Measurements from ENCODE around the gene KCTD10. TPM values are rescaled to one million over a fixed set of nuclear protein-coding genes. Genes with fewer than 3 reads are reported as not detected.

The KCTD10 gene
- total RNA-seq, 4 donors from 2014 or later = 58.6 to 77.7 (median 67.2) TPM

- Histone ChIP-seq H3K36me3 (peaks cover 7 to 98% (median 27%) of the 10 kb centered on the region in 3 donors), H3K9me3 (no peaks in the 10 kb centered on the region), H3K27me3 (no peaks in the 10 kb centered on the region), H3K4me3 (no peak overlapping the region), H3K27ac (no peak overlapping the region), H3K4me1 (no peaks in the 10 kb centered on the region)
- TF ChIP-seq CTCF (IDR thresholded peaks at IDR 0.05) = no peak
- no peak for TF ChIP-seq POLR2A (IDR thresholded peaks at IDR 0.05)
- TF ChIP-seq EP300 (IDR thresholded peaks at IDR 0.05) = no peak
- no peak for DNase-seq (ENCODE audit: low spot score in 2 of 2)
Measured at GRCh38 chr12:109495012-109495411, 17.9 kb upstream of the KCTD10 start.

GRCh38 chr12:109494348-109494881 is 17.3 kb upstream of the KCTD10 start:
- no peak for TF ChIP-seq POLR2A (IDR thresholded peaks at IDR 0.05)
- TF ChIP-seq EP300 (IDR thresholded peaks at IDR 0.05) = no peak
- TF ChIP-seq CTCF (IDR thresholded peaks at IDR 0.05) = no peak
- peaks cover 6 to 98% (median 24%) of the 10 kb centered on the region in 3 donors for H3K36me3 ChIP-seq
- no peak for DNase-seq (ENCODE audit: low spot score in 2 of 2)
- no peaks in the 10 kb centered on the region for H3K4me1 ChIP-seq
- WGBS, 2 donors = 95% methylated on average over 7 of the region's 7 CpGs
- H3K9me3 ChIP-seq = no peaks in the 10 kb centered on the region
- H3K27me3 ChIP-seq = no peaks in the 10 kb centered on the region
- no peak overlapping the region for H3K27ac ChIP-seq
- no peak overlapping the region for H3K4me3 ChIP-seq

- no peaks in the 10 kb centered on the region for H3K4me1 ChIP-seq
- no peak overlapping the region for H3K4me3 ChIP-seq
- TF ChIP-seq CTCF (IDR thresholded peaks at IDR 0.05) (no peak), POLR2A (IDR thresholded peaks at IDR 0.05) (no peak), EP300 (IDR thresholded peaks at IDR 0.05) (no peak)
- 100% methylated on average over 1 of the region's 1 CpG for WGBS, 2 donors
- H3K36me3 ChIP-seq = peaks cover 5 to 98% (median 19%) of the 10 kb centered on the region in 3 donors
- no peak overlapping the region for H3K27ac ChIP-seq
- no peak for DNase-seq (ENCODE audit: low spot score in 2 of 2)
- H3K9me3 ChIP-seq = no peaks in the 10 kb centered on the region
- no peaks in the 10 kb centered on the region for H3K27me3 ChIP-seq
Measured at GRCh38 chr12:109493938-109494337, 16.8 kb upstream of the KCTD10 start.

DNA sequence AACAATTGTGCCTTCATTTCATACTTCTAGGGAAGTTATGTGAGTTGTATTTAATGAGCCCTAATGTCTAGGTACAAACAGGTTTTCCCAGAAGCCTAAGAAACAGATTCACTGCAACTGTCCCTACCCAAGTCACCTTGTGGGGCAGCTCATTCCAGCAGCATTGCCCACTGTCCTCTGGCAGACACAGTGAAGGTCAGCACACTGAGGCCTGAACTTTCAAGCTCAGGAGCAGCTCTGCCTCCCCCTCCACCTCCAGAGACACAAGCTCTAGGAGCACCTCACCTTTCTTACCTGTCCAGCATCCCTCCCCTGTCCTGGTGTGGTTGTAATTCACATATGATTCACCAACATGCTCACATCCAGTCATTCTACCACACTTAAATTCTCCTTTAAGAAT is 16.0 kb upstream of the KCTD10 start:
- H3K4me3 ChIP-seq = no peak overlapping the region
- no peak for DNase-seq (ENCODE audit: low spot score in 2 of 2)
- H3K27me3 ChIP-seq = no peaks in the 10 kb centered on the region
- H3K4me1 ChIP-seq = no peaks in the 10 kb centered on the region
- H3K36me3 ChIP-seq = peaks cover 5 to 98% (median 23%) of the 10 kb centered on the region in 3 donors
- H3K27ac ChIP-seq = no peak overlapping the region
- no peak for TF ChIP-seq POLR2A (IDR thresholded peaks at IDR 0.05)
- no peak for TF ChIP-seq CTCF (IDR thresholded peaks at IDR 0.05)
- no peak for TF ChIP-seq EP300 (IDR thresholded peaks at IDR 0.05)
- H3K9me3 ChIP-seq = no peaks in the 10 kb centered on the region

DNA sequence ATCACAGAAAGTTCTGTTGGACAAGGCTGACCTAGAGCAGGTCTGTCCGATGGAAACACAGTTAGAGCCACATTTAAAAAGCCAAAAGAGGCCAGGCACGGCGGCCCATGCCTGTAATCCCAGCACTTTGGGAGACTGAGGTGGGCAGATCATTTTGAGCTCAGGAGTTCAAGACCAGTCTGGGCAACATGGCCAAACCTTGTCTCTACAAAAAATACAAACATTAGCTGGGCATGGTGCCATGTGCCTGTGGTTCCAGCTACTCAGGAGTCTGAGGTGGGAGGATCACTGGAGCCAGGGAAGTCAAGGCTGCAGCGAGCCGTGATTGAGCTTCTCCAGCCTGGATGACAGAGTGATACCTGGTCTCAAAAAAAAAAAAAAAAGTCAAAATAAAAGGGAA is 15.3 kb upstream of the KCTD10 start:
- peaks cover 9 to 98% (median 26%) of the 10 kb centered on the region in 3 donors for H3K36me3 ChIP-seq
- TF ChIP-seq EP300 (IDR thresholded peaks at IDR 0.05) = no peak
- TF ChIP-seq CTCF (IDR thresholded peaks at IDR 0.05) = no peak
- no peak for TF ChIP-seq POLR2A (IDR thresholded peaks at IDR 0.05)
- no peaks in the 10 kb centered on the region for H3K9me3 ChIP-seq
- WGBS, 2 donors = 91 to 97% methylated on average over 5 of the region's 5 CpGs
- H3K27ac ChIP-seq = no peak overlapping the region
- no peaks in the 10 kb centered on the region for H3K27me3 ChIP-seq
- H3K4me1 ChIP-seq = no peaks in the 10 kb centered on the region
- H3K4me3 ChIP-seq = no peak overlapping the region
- DNase-seq (ENCODE audit: low spot score in 2 of 2) = no peak
